ENCODE measurements around the gene LANCL2. TPM values are rescaled to one million over a fixed set of nuclear protein-coding genes. Genes with fewer than 3 reads are reported as not detected.

Gene LANCL2
- total RNA-seq, 1 experiment from 2014 or later = 18.5 TPM

DNA sequence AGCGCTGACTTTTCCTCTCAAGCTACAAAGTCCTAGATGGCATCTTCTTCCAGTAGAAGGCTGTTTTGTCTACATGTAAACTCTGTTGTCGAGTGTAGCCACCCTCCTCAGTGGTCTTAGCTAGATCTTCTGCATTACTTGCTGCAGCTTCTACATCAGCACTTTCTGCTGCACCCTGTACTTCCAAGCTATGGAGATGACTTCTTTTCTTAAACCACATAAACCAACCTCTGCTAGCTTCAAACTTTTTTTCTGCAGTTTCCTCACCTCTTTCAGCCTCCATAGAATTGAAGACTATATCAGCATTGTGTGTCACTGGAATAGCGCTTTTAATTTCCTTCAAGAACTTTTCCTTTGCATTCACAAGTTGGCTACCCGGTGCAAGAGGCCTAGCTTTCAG, 87.8 kb downstream of the LANCL2 start:
- no TSS peak for BruUV-seq (replicated peaks)
- no peak for DNase-seq

DNA sequence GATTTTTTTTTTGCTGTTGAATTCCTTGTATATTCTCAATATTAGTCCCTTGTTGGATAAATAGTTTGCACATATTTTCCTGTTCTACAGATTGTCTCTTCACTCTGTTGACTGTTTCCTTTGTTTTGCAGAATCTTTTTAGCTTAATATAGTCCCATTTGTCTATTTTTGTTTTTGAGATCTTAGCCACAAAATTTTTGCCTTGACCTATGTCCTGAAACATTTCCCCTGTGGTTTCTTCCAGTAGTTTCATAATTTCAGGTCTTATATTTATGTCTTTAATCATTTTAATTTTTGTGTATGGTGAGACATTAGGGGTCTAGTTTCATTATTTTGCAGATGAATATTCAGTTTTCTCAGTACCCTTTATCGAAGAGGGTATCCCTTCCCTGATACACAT, 92.7 kb downstream of the LANCL2 start:
- Histone ChIP-seq H3K4me1 (no peaks in the 10 kb centered on the region), H3K27me3 (replicated peaks; ENCODE audit: control insufficient read depth, insufficient read depth, low read length) (no peaks in the 10 kb centered on the region), H3K4me3 (ENCODE audit: low read depth, low read length) (no peak overlapping the region), H3K36me3 (ENCODE audit: control insufficient read depth, insufficient read depth, low read length) (no peaks in the 10 kb centered on the region), H3K9me3 (peaks cover 13% of the 10 kb centered on the region)
- Mint-ChIP-seq H3K4me1 (ENCODE audit: low read depth, unreplicated experiment) (no peaks in the 10 kb centered on the region), H3K9me3 (ENCODE audit: unreplicated experiment) (peaks cover 41% of the 10 kb centered on the region), H3K4me3 (ENCODE audit: unreplicated experiment) (no peak overlapping the region), H3K36me3 (ENCODE audit: insufficient read depth, unreplicated experiment) (no peaks in the 10 kb centered on the region), H3K27me3 (ENCODE audit: insufficient read depth, unreplicated experiment) (no peaks in the 10 kb centered on the region), H3K27ac (ENCODE audit: unreplicated experiment) (no peak overlapping the region)
- ChIA-PET CTCF (no interaction called here), POLR2A (no interaction called here)
- BruUV-seq (replicated peaks) = no TSS peak
- no peak for DNase-seq
- no peak for TF ChIP-seq CTCF (IDR thresholded peaks at IDR 0.05; ENCODE audit: insufficient read depth in 1 of 2, low read depth in 1 of 2, low read length in 1 of 2, severe bottlenecking in 1 of 2, unreplicated experiment in 1 of 2)
- intact Hi-C loops (cut with micrococcal nuclease; ENCODE audit: unreplicated experiment) = no loop called here

More for the DNA sequence above, 87.8 kb downstream of the LANCL2 start:
- CTCF ChIA-PET = no interaction called here
- POLR2A ChIA-PET = no interaction called here
- Mint-ChIP-seq H3K9me3 (ENCODE audit: unreplicated experiment) (peaks cover 8% of the 10 kb centered on the region), H3K4me3 (ENCODE audit: unreplicated experiment) (no peak overlapping the region), H3K4me1 (ENCODE audit: low read depth, unreplicated experiment) (no peaks in the 10 kb centered on the region), H3K27me3 (ENCODE audit: insufficient read depth, unreplicated experiment) (no peaks in the 10 kb centered on the region), H3K27ac (ENCODE audit: unreplicated experiment) (no peak overlapping the region), H3K36me3 (ENCODE audit: insufficient read depth, unreplicated experiment) (no peaks in the 10 kb centered on the region)
- Histone ChIP-seq H3K9me3 (peaks cover 2% of the 10 kb centered on the region; the same call in 1 of the 2 replicates), H3K4me3 (ENCODE audit: low read depth, low read length) (no peak overlapping the region), H3K27me3 (replicated peaks; ENCODE audit: control insufficient read depth, insufficient read depth, low read length) (no peaks in the 10 kb centered on the region), H3K36me3 (ENCODE audit: control insufficient read depth, insufficient read depth, low read length) (no peaks in the 10 kb centered on the region), H3K4me1 (no peaks in the 10 kb centered on the region)
- TF ChIP-seq CTCF (IDR thresholded peaks at IDR 0.05; ENCODE audit: insufficient read depth in 1 of 2, low read depth in 1 of 2, low read length in 1 of 2, severe bottlenecking in 1 of 2, unreplicated experiment in 1 of 2) = no peak
- intact Hi-C loops (cut with micrococcal nuclease; ENCODE audit: unreplicated experiment) = no loop called here

GRCh38 chr7:55458351-55458750, 93.2 kb downstream of the LANCL2 start:
- no TSS peak for BruUV-seq (replicated peaks)
- Mint-ChIP-seq H3K27me3 (ENCODE audit: insufficient read depth, unreplicated experiment) (no peaks in the 10 kb centered on the region), H3K27ac (ENCODE audit: unreplicated experiment) (no peak overlapping the region), H3K9me3 (ENCODE audit: unreplicated experiment) (peaks cover 41% of the 10 kb centered on the region), H3K4me3 (ENCODE audit: unreplicated experiment) (no peak overlapping the region), H3K4me1 (ENCODE audit: low read depth, unreplicated experiment) (no peaks in the 10 kb centered on the region), H3K36me3 (ENCODE audit: insufficient read depth, unreplicated experiment) (peaks cover 4% of the 10 kb centered on the region)
- intact Hi-C loops (cut with micrococcal nuclease; ENCODE audit: unreplicated experiment) = no loop called here
- H3K27me3 ChIP-seq (replicated peaks; ENCODE audit: control insufficient read depth, insufficient read depth, low read length) = no peaks in the 10 kb centered on the region
- no peak for TF ChIP-seq CTCF (IDR thresholded peaks at IDR 0.05; ENCODE audit: insufficient read depth in 1 of 2, low read depth in 1 of 2, low read length in 1 of 2, severe bottlenecking in 1 of 2, unreplicated experiment in 1 of 2)
- no peak overlapping the region for H3K4me3 ChIP-seq (ENCODE audit: low read depth, low read length)
- peaks cover 13% of the 10 kb centered on the region for H3K9me3 ChIP-seq
- DNase-seq = no peak
- H3K36me3 ChIP-seq (ENCODE audit: control insufficient read depth, insufficient read depth, low read length) = no peaks in the 10 kb centered on the region
- H3K4me1 ChIP-seq = no peaks in the 10 kb centered on the region
- CTCF ChIA-PET = no interaction called here
- POLR2A ChIA-PET = no interaction called here
